ENCODE data around the gene SLC12A1.

SLC12A1 gene

GRCh38 chr15:48332642-48333034 lies 126.5 kb downstream of the SLC12A1 start:
- TF ChIP-seq CTCF (IDR thresholded peaks at IDR 0.05) = no peak
- H3K9me3 Mint-ChIP-seq = no peaks in the 10 kb centered on the region

GRCh38 chr15:48333540-48333939 lies 127.4 kb downstream of the SLC12A1 start:
- Mint-ChIP-seq H3K4me3 (peak overlapping the region; percentile 99), H3K4me1 (peaks cover 52% of the 10 kb centered on the region), H3K27ac (no peak overlapping the region), H3K27me3 (ENCODE audit: low read depth, poor library complexity) (no peaks in the 10 kb centered on the region), H3K9me3 (no peaks in the 10 kb centered on the region), H3K36me3 (ENCODE audit: low read depth) (peaks cover 10% of the 10 kb centered on the region)
- DNase-seq = no peak
- TF ChIP-seq CTCF (IDR thresholded peaks at IDR 0.05) = no peak

More at GRCh38 chr15:48332642-48333034, 126.5 kb downstream of the SLC12A1 start:
- Mint-ChIP-seq H3K27me3 (ENCODE audit: low read depth, poor library complexity) (no peaks in the 10 kb centered on the region), H3K36me3 (ENCODE audit: low read depth) (peaks cover 17% of the 10 kb centered on the region), H3K4me3 (peak overlapping the region; percentile 99), H3K4me1 (peaks cover 59% of the 10 kb centered on the region), H3K27ac (no peak overlapping the region)
- DNase-seq = no peak

GRCh38 chr15:48334260-48334659 lies 128.2 kb downstream of the SLC12A1 start:
- Mint-ChIP-seq H3K9me3 (no peaks in the 10 kb centered on the region), H3K27ac (no peak overlapping the region), H3K4me1 (peaks cover 52% of the 10 kb centered on the region), H3K27me3 (ENCODE audit: low read depth, poor library complexity) (no peaks in the 10 kb centered on the region), H3K4me3 (peak overlapping the region; percentile 99), H3K36me3 (ENCODE audit: low read depth) (peaks cover 10% of the 10 kb centered on the region)
- DNase-seq = no peak
- no peak for TF ChIP-seq CTCF (IDR thresholded peaks at IDR 0.05)

- no peak overlapping the region for H3K4me3 Mint-ChIP-seq
- H3K27me3 Mint-ChIP-seq (ENCODE audit: low read depth, poor library complexity) = no peaks in the 10 kb centered on the region
- no peak overlapping the region for H3K27ac Mint-ChIP-seq
- TF ChIP-seq CTCF (IDR thresholded peaks at IDR 0.05) = no peak
- peaks cover 30% of the 10 kb centered on the region for H3K36me3 Mint-ChIP-seq (ENCODE audit: low read depth)
- H3K9me3 Mint-ChIP-seq = no peaks in the 10 kb centered on the region
- DNase-seq = peak; percentile 15
- H3K4me1 Mint-ChIP-seq = peaks cover 39% of the 10 kb centered on the region
Measured at GRCh38 chr15:48336940-48337339, 130.8 kb downstream of the SLC12A1 start.

- H3K4me3 Mint-ChIP-seq = no peak overlapping the region
- H3K36me3 Mint-ChIP-seq (ENCODE audit: low read depth) = peaks cover 35% of the 10 kb centered on the region
- no peak for TF ChIP-seq CTCF (IDR thresholded peaks at IDR 0.05)
- no peak for DNase-seq
- peaks cover 35% of the 10 kb centered on the region for H3K4me1 Mint-ChIP-seq
- no peak overlapping the region for H3K27ac Mint-ChIP-seq
- H3K9me3 Mint-ChIP-seq = no peaks in the 10 kb centered on the region
- H3K27me3 Mint-ChIP-seq (ENCODE audit: low read depth, poor library complexity) = no peaks in the 10 kb centered on the region
Measured at GRCh38 chr15:48337607-48338006, 131.5 kb downstream of the SLC12A1 start.

GRCh38 chr15:48340111-48340510 lies 134.0 kb downstream of the SLC12A1 start:
- H3K4me3 Mint-ChIP-seq = no peak overlapping the region
- no peaks in the 10 kb centered on the region for H3K9me3 Mint-ChIP-seq
- DNase-seq = no peak
- peak overlapping the region; percentile 23 for H3K27ac Mint-ChIP-seq
- H3K27me3 Mint-ChIP-seq (ENCODE audit: low read depth, poor library complexity) = no peaks in the 10 kb centered on the region
- no peak for TF ChIP-seq CTCF (IDR thresholded peaks at IDR 0.05)
- H3K4me1 Mint-ChIP-seq = peaks cover 13% of the 10 kb centered on the region
- peaks cover 44% of the 10 kb centered on the region for H3K36me3 Mint-ChIP-seq (ENCODE audit: low read depth)

Data from nephron progenitor cell (in vitro differentiated cells).